ENCODE data around the gene LYSMD2. TPM values are rescaled to one million over a fixed set of nuclear protein-coding genes. Genes with fewer than 3 reads are reported as not detected.

LYSMD2 gene
- total RNA-seq, 4 donors from 2014 or later, result 8.9 to 18.0 (median 13.8) TPM

DNA sequence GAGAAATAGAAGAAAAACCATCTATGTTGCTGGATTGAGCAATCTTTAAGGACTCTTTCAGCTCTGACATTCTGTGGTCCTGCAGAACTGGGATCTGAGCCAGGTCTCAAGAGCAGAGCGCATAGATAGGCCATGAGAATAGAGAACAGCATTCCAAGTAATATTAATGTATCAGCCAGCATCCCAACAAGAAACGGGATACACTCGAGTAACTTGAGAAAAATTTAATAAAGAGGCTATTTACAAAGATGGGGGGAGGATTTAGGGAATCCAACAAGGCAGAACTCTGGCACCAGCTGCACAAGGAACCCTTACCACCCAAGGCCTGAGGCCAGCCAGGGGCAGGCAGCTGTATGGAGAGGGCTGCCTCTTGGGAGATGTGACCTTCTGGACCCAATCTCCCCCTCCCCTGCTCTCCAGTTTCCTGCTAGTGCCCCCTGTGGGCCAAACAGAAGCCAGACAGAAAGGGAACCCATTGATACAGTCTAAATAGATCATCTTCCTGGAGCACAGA is 22.2 kb upstream of the LYSMD2 start:
- Histone ChIP-seq H3K27me3 (no peaks in the 10 kb centered on the region), H3K4me3 (replicated peaks in 1 of 3) (no peak overlapping the region), H3K4me1 (no peaks in the 10 kb centered on the region), H3K9me3 (no peaks in the 10 kb centered on the region), H3K27ac (no peak overlapping the region), H3K36me3 (no peaks in the 10 kb centered on the region)
- intact Hi-C loops (cut with DNase I), result no loop called here
- 16 to 20% methylated on average over 3 of the region's 3 CpGs for WGBS, 2 donors
- DNase-seq, result peak; percentile 78 to 79
- TF ChIP-seq, protein P1, sequence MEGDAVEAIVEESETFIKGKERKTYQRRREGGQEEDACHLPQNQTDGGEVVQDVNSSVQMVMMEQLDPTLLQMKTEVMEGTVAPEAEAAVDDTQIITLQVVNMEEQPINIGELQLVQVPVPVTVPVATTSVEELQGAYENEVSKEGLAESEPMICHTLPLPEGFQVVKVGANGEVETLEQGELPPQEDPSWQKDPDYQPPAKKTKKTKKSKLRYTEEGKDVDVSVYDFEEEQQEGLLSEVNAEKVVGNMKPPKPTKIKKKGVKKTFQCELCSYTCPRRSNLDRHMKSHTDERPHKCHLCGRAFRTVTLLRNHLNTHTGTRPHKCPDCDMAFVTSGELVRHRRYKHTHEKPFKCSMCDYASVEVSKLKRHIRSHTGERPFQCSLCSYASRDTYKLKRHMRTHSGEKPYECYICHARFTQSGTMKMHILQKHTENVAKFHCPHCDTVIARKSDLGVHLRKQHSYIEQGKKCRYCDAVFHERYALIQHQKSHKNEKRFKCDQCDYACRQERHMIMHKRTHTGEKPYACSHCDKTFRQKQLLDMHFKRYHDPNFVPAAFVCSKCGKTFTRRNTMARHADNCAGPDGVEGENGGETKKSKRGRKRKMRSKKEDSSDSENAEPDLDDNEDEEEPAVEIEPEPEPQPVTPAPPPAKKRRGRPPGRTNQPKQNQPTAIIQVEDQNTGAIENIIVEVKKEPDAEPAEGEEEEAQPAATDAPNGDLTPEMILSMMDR (IDR thresholded peaks at IDR 0.05), result peak in 1 of 6 experiments; percentile 5
- no peak for TF ChIP-seq POLR2A (IDR thresholded peaks at IDR 0.05)

DNA sequence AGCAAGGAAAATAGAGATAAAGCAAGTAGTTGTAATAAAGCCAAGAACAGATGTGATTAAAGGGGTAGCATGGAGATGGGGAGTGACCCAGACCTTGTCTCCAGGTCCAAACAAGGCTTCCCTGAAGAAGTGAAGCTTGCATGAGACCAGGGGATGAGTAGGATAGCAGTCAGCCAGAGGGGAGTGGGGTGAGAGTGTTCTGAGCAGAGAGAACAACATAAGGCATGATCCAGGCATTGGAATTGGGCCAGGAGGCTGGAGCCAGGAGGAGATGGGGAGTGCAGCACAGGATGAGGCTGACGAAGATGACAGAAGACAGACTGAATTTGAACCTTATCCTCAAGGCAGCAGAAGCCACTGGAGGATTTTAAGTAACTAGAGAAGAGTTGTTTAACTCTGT is 21.2 kb upstream of the LYSMD2 start:
- Histone ChIP-seq H3K36me3 (no peaks in the 10 kb centered on the region), H3K27me3 (no peaks in the 10 kb centered on the region), H3K27ac (no peak overlapping the region), H3K9me3 (no peaks in the 10 kb centered on the region), H3K4me3 (replicated peaks in 1 of 3) (no peak overlapping the region), H3K4me1 (no peaks in the 10 kb centered on the region)
- intact Hi-C loops (cut with DNase I), result no loop called here
- TF ChIP-seq POLR2A (IDR thresholded peaks at IDR 0.05), result no peak
- TF ChIP-seq, protein P1 (IDR thresholded peaks at IDR 0.05), result no peak
- peak in 1 of 2 donors; percentile 8 for DNase-seq
- 35 to 44% methylated on average over 1 of the region's 1 CpG for WGBS, 2 donors

DNA sequence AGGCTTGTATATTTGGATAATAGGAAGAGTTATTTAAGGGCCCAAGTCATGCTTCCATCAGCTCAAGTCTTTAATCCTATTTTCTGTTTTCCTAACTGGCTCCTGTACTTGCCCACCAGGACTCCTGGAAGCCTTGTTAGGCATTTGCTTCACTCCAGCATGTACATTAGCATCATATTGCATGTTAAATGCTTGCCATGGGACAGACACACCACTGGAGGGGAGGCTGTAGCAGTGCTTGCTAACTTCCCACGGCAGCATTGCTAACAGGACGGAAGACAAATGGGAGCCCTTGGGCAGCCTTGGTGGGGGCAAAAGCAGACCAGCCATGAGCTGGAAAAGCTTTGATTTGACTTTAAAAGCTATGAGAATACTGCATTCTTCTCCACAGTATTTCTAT is 20.0 kb upstream of the LYSMD2 start:
- H3K4me3 ChIP-seq (replicated peaks in 1 of 3), result no peak overlapping the region
- H3K36me3 ChIP-seq, result no peaks in the 10 kb centered on the region
- peaks cover 0 to 2% of the 10 kb centered on the region in 2 donors for H3K4me1 ChIP-seq
- TF ChIP-seq, protein P1 (IDR thresholded peaks at IDR 0.05), result no peak
- no peak for TF ChIP-seq POLR2A (IDR thresholded peaks at IDR 0.05)
- no peak overlapping the region for H3K27ac ChIP-seq
- 87 to 95% methylated on average over 2 of the region's 2 CpGs for WGBS, 2 donors
- DNase-seq, result no peak
- H3K9me3 ChIP-seq, result no peaks in the 10 kb centered on the region
- intact Hi-C loops (cut with DNase I), result no loop called here
- H3K27me3 ChIP-seq, result no peaks in the 10 kb centered on the region

GRCh38 chr15:51756482-51756881 is 19.0 kb upstream of the LYSMD2 start:
- H3K27ac ChIP-seq, result no peak overlapping the region
- intact Hi-C loops (cut with DNase I), result no loop called here
- no peaks in the 10 kb centered on the region for H3K9me3 ChIP-seq
- TF ChIP-seq, protein P1 (IDR thresholded peaks at IDR 0.05), result no peak
- TF ChIP-seq POLR2A (IDR thresholded peaks at IDR 0.05), result no peak
- DNase-seq, result no peak
- no peaks in the 10 kb centered on the region for H3K27me3 ChIP-seq
- no peaks in the 10 kb centered on the region for H3K36me3 ChIP-seq
- WGBS, 2 donors, result 84 to 88% methylated on average over 4 of the region's 4 CpGs
- peaks cover 0 to 6% of the 10 kb centered on the region in 2 donors for H3K4me1 ChIP-seq
- H3K4me3 ChIP-seq (replicated peaks in 1 of 3), result no peak overlapping the region

- 75 to 83% methylated on average over 4 of the region's 4 CpGs for WGBS, 2 donors
- TF ChIP-seq, protein P1 (IDR thresholded peaks at IDR 0.05), result no peak
- no peak for TF ChIP-seq POLR2A (IDR thresholded peaks at IDR 0.05)
- Histone ChIP-seq H3K27ac (no peak overlapping the region), H3K4me3 (replicated peaks in 1 of 3) (no peak overlapping the region), H3K4me1 (peaks cover 4 to 9% of the 10 kb centered on the region in 2 donors), H3K9me3 (no peaks in the 10 kb centered on the region), H3K27me3 (no peaks in the 10 kb centered on the region), H3K36me3 (no peaks in the 10 kb centered on the region)
- DNase-seq, result no peak
- intact Hi-C loops (cut with DNase I), result no loop called here
Observed at GRCh38 chr15:51755790-51756189, 18.3 kb upstream of the LYSMD2 start.

All from thyroid gland (tissue), 4 donors.